ENCODE results near the gene PEG3. TPM values are rescaled to one million over a fixed set of nuclear protein-coding genes. Genes with fewer than 3 reads are reported as not detected.

Gene PEG3
- total RNA-seq, 1 experiment from 2014 or later = not detected

DNA sequence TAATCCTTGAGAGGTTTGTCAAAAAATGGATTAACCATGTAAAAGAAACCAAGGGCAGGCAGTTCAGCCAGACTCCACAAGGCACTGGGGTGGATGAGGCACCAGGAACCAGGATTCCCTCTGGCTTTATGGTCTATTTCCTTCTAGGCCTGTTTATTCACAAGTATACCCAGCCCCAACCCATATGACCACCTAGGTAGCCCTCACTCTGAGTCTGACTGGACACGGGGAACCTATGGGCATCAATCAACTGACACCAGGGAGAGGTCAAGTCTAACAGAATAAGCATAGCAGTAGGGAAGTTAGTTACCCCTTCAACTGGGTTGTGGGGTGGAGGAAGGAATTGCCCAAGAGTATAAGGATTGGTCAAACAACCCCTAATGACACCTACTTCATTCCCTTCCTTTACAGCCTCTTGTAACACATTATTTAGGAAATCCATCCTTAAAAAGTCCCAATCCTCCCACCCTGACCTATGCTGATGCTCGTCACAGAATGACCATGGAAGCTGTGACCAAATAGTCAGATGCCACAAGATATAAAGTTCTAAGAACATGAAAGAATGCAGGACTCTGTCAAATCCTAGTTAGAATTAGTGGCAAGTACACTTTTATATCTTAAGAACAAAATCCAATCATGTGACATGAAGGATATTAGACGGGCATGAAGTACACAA is 31.7 kb downstream of the PEG3 start:
- no peak for DNase-seq (ENCODE audit: low spot score)

DNA sequence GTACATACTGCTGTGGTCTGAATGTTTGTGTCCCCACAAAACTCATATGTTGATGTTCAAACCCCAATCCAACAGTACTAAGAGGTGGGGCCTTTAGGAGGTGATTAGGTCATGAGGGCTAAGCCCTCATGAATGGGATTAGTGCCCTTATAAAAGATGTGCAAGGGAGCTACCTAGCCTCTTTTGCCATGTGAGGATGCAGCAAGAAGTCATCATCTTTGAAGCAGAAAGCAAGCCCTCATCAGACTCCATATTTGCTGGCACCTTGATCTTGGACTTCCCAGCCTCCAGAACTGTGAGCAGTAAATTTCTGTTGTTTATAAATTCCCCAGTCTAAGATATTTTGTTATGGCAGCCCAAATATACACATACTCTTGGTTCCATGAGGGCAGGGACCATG is 33.9 kb downstream of the PEG3 start:
- DNase-seq (ENCODE audit: low spot score) = no peak

Other genes starting within 250 kb of the PEG3 start
- 16.2 and 22.4 TPM in 2 replicates for gene ZNF71, start 245.4 kb downstream of the PEG3 start, total RNA-seq (2014; rRNA removed; shearing (Covaris generic))
- gene SMIM17, start 197.6 kb downstream of the PEG3 start, total RNA-seq (2014; rRNA removed; shearing (Covaris generic)) = 1.4 and 2.0 TPM in 2 replicates
- not detected in 2 replicates for gene ZNF835, start 169.0 kb downstream of the PEG3 start, total RNA-seq (2014; rRNA removed; shearing (Covaris generic))
- not detected in 2 replicates for gene ZIM2, start within 50 bp of the PEG3 start, total RNA-seq (2014; rRNA removed; shearing (Covaris generic))